ENCODE measurements around the gene CDA. TPM values are rescaled to one million over a fixed set of nuclear protein-coding genes. Genes with fewer than 3 reads are reported as not detected.

CDA gene
- total and polyA plus RNA-seq, 12 donors: 0.33 to 11.8 (median 3.3) TPM; not detected in 1

GRCh38 chr1:20569523-20570098 lies 19.3 kb upstream of the CDA start:
- no peak for TF ChIP-seq CTCF (IDR thresholded peaks at IDR 0.05)
- no peak for TF ChIP-seq POLR2A (IDR thresholded peaks at IDR 0.05)
- no peak for DNase-seq
- intact Hi-C loops (cut with DNase I): no loop called here
- Histone ChIP-seq H3K9me3 (replicated peaks in 1 of 3) (no peaks in the 10 kb centered on the region), H3K36me3 (replicated peaks in 1 of 2) (no peaks in the 10 kb centered on the region), H3K27me3 (no peaks in the 10 kb centered on the region), H3K4me3 (no peak overlapping the region), H3K27ac (no peak overlapping the region), H3K4me1 (replicated peaks in 1 of 2) (no peaks in the 10 kb centered on the region)
- WGBS, 4 donors: 84 to 94% (median 88%) methylated on average over 4 of the region's 4 CpGs

- no peaks in the 10 kb centered on the region for H3K36me3 ChIP-seq (replicated peaks in 1 of 2)
- H3K27me3 ChIP-seq: no peaks in the 10 kb centered on the region
- no peak for TF ChIP-seq POLR2A (IDR thresholded peaks at IDR 0.05)
- TF ChIP-seq CTCF (IDR thresholded peaks at IDR 0.05): no peak
- H3K27ac ChIP-seq: no peak overlapping the region
- H3K9me3 ChIP-seq (replicated peaks in 1 of 3): no peaks in the 10 kb centered on the region
- H3K4me3 ChIP-seq: no peak overlapping the region
- H3K4me1 ChIP-seq (replicated peaks in 1 of 2): no peaks in the 10 kb centered on the region
- 85 to 97% (median 88%) methylated on average over 5 of the region's 5 CpGs for WGBS, 4 donors
- intact Hi-C loops (cut with DNase I): no loop called here
- DNase-seq: no peak
These were observed 17.5 kb upstream of the CDA start for GRCh38 chr1:20571427-20571826.

DNA sequence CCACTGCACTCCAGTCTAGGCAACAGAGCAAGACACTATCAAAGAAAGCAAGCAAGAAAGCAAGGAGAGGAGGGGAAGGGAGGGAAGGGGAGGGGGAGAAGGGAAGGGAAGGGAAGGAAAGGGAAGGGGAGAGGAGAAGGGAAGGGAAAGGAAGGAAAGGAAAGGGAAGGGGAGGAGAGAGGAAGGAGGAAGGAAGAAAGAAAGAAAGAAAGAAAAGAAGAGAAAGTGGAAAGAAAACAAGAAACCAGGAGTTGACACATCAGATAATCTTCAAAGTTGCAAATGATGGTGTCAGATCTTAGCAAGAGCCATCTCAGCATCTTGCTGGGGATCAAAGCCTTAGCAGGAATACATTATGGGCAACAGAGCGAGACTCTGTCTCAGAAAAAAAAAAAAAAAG lies 14.9 kb upstream of the CDA start:
- Histone ChIP-seq H3K27ac (no peak overlapping the region), H3K9me3 (replicated peaks in 1 of 3) (no peaks in the 10 kb centered on the region), H3K36me3 (replicated peaks in 1 of 2) (no peaks in the 10 kb centered on the region), H3K4me3 (no peak overlapping the region), H3K27me3 (no peaks in the 10 kb centered on the region), H3K4me1 (replicated peaks in 1 of 2) (no peaks in the 10 kb centered on the region)
- WGBS, 4 donors: 71 to 95% (median 84%) methylated on average over 1 of the region's 1 CpG
- TF ChIP-seq CTCF (IDR thresholded peaks at IDR 0.05): no peak
- TF ChIP-seq POLR2A (IDR thresholded peaks at IDR 0.05): no peak
- intact Hi-C loops (cut with DNase I): no loop called here
- DNase-seq: no peak

DNA sequence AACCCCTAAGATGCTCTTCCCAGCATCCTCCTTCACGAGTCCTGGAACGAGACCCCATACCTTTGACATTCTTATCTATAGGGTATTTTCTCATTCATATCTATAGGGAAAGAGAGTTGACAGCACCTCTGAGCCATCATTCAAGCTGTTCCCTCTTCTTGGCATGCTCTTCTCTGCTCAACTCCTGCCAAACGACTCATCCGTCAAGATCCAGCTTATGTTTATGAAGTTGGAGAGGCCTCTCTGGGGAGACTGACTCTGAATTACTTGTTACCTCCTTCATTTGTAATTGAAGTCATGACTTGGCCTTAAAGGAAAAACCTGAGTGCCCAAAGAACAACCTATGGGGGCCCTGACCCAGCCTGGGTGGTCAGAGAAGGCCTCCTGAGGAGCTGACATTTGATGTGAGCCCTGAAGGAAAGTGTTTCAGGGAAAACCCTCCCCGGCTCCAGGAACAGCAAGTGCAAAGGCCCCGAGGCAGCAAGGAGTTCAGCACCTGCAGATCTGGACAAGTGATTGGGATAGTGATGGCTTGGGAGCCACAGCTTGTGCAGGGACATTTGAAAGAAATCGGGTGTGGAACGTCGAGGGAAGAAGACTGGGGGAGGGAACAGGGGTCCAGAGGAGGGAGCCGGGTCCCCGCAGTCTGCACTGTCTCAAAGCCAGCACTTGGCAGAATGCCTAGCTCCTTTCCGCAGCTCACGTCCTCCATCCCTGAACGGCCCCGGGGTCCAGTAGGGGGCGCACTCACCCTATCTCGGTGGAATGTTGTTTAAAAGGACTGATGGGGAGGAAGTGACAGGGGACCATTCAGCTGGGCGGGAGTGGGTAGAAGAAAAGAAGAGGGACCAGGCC lies 14.0 kb upstream of the CDA start:
- Histone ChIP-seq H3K4me1 (replicated peaks in 1 of 2) (no peaks in the 10 kb centered on the region), H3K9me3 (replicated peaks in 1 of 3) (no peaks in the 10 kb centered on the region), H3K36me3 (replicated peaks in 1 of 2) (no peaks in the 10 kb centered on the region), H3K27me3 (no peaks in the 10 kb centered on the region), H3K27ac (no peak overlapping the region), H3K4me3 (no peak overlapping the region)
- intact Hi-C loops (cut with DNase I): loop anchor here in 1 of 2 donors (5.0 kb wide), 1 partner anchor 53 kb away; no protein-coding TSS in a partner anchor
- 20 to 27% (median 21%) methylated on average over 17 to 18 of the region's 18 CpGs for WGBS, 4 donors
- TF ChIP-seq POLR2A (IDR thresholded peaks at IDR 0.05) (no peak), CTCF (IDR thresholded peaks at IDR 0.05) (peak; percentile 73 to 87 (median 83))
- DNase-seq: peak; percentile 85 to 95 (median 93)

Measured in adrenal gland (tissue), 12 donors.